ENCODE data around the gene MAPK12. TPM values are rescaled to one million over a fixed set of nuclear protein-coding genes. Genes with fewer than 3 reads are reported as not detected.
A peak's percentile ranks its signal among the peaks of the same experiment; 100 is the strongest.

Gene MAPK12
- total RNA-seq, 1 donor from 2014 or later: 12.4 TPM

GRCh38 chr22:50297510-50298265 is 36.2 kb upstream of the MAPK12 start:
- Histone ChIP-seq H3K27me3 (ENCODE audit: control insufficient read depth, insufficient read depth, low read length) (no peaks in the 10 kb centered on the region), H3K36me3 (ENCODE audit: control insufficient read depth, insufficient read depth, low read length) (peaks cover 23% of the 10 kb centered on the region), H3K4me3 (ENCODE audit: low read depth, low read length) (no peak overlapping the region)
- FAIRE-seq (no peak), DNase-seq (ENCODE audit: low read depth) (no peak)
- TF ChIP-seq CTCF (IDR thresholded peaks at IDR 0.05; ENCODE audit: insufficient read depth, low read length, severe bottlenecking): no peak

DNA sequence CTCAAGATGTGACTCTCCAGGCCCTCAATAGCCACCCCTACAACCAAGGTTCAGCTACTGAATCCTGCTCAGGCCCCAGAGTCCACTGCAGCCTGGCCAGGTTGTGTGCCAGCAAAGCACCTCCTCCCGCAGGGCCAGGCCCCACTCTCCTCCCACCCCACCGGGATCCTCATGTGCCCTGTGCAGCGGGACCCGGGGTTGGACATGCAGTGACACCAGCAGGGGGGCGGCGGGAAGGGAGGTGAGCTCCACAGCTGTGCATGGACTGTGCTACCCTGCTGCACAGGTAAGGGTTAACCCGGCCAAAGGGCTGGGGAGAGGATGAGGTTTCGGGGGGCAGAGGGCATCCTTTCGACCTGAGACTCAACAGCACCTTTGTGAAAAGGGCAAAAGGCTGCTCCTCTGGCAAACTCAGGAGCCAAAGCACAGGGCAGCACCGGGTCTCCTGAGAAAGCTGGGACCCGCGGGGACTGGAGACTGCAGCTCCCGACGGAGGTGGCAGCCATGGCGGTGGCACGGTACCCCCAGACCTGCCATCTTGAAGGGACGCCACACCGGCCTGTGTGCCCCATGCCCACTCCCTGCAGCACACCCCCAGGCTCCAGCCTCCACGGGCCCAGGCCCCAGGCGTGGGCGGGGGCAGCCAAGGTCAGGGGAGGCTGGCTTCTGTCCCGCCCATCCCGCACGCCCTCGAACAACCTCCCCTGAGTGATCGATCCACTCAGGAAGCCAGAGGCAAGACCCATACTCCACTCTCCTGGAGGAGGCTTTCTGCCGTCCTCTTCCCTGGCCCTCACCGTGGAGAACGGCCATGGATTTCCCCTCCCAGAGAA is 35.4 kb upstream of the MAPK12 start:
- TF ChIP-seq CTCF (IDR thresholded peaks at IDR 0.05; ENCODE audit: insufficient read depth, low read length, severe bottlenecking): no peak
- Histone ChIP-seq H3K27me3 (ENCODE audit: control insufficient read depth, insufficient read depth, low read length) (no peaks in the 10 kb centered on the region), H3K36me3 (ENCODE audit: control insufficient read depth, insufficient read depth, low read length) (peaks cover 20% of the 10 kb centered on the region), H3K4me3 (ENCODE audit: low read depth, low read length) (no peak overlapping the region)
- DNase-seq (ENCODE audit: low read depth) (no peak), FAIRE-seq (no peak)

GRCh38 chr22:50294319-50294656 is 32.8 kb upstream of the MAPK12 start:
- DNase-seq (ENCODE audit: low read depth) (no peak), FAIRE-seq (no peak)
- no peak for TF ChIP-seq CTCF (IDR thresholded peaks at IDR 0.05; ENCODE audit: insufficient read depth, low read length, severe bottlenecking)
- H3K27me3 ChIP-seq (ENCODE audit: control insufficient read depth, insufficient read depth, low read length): no peaks in the 10 kb centered on the region
- no peak overlapping the region for H3K4me3 ChIP-seq (ENCODE audit: low read depth, low read length)
- H3K36me3 ChIP-seq (ENCODE audit: control insufficient read depth, insufficient read depth, low read length): peaks cover 36% of the 10 kb centered on the region

GRCh38 chr22:50293441-50294318 is 32.2 kb upstream of the MAPK12 start:
- DNase-seq (ENCODE audit: low read depth): peak; percentile 33
- peak overlapping the region; percentile 21 for H3K4me3 ChIP-seq (ENCODE audit: low read depth, low read length)
- no peak for FAIRE-seq
- TF ChIP-seq CTCF (IDR thresholded peaks at IDR 0.05; ENCODE audit: insufficient read depth, low read length, severe bottlenecking): no peak
- H3K36me3 ChIP-seq (ENCODE audit: control insufficient read depth, insufficient read depth, low read length): peaks cover 41% of the 10 kb centered on the region
- H3K27me3 ChIP-seq (ENCODE audit: control insufficient read depth, insufficient read depth, low read length): no peaks in the 10 kb centered on the region

DNA sequence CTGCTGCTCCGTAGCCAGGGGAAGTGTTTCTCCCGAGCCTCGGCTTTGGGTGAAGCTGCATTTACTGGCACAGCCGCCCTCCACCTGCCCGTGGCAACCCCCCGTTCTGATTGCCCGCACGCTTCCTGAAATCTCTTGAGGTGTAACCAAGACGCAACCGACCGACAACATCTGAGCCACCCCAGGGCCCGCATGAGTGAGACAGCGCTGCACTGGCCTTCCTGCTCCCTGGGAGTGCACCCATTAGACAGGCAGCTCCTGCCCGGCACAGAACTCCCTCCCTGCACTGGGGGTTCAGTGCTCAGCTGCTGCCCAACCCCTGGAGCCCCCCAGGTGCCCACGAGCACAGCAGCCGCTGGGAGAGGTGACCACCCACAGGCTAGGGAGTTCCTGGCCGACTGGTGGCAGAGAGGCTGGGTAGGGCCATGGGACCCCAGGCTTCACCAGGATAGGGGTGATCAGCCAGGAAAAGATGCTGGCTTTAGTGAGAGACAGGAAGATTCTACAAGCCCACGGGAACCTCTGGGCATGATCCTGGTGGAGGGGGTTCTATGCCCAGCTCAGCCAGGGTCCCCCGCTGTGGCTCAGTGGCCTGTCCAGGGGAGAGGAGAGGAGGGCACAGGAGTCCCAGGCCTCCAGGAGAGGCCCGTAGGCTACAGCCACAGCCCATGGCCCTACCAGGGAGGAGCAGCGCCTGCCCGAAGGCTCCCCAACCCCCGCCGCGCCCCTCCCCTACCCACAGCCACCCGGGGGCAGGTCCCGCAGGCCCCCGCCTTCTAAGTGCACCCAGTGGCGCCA is 31.4 kb upstream of the MAPK12 start:
- Histone ChIP-seq H3K36me3 (ENCODE audit: control insufficient read depth, insufficient read depth, low read length) (peaks cover 47% of the 10 kb centered on the region), H3K4me3 (ENCODE audit: low read depth, low read length) (peak overlapping the region; percentile 21), H3K27me3 (ENCODE audit: control insufficient read depth, insufficient read depth, low read length) (no peaks in the 10 kb centered on the region)
- DNase-seq (ENCODE audit: low read depth): no peak
- no peak for TF ChIP-seq CTCF (IDR thresholded peaks at IDR 0.05; ENCODE audit: insufficient read depth, low read length, severe bottlenecking)
- FAIRE-seq: no peak

All from bronchial epithelial cell (primary cell).